ENCODE data around the gene MORN3. TPM values are rescaled to one million over a fixed set of nuclear protein-coding genes. Genes with fewer than 3 reads are reported as not detected.
"Not testable (repeated sequence)": the region's sequence is repeated elsewhere in the genome, so short reads cannot be mapped to it uniquely, and the experiment has no call there.

Gene MORN3
- total RNA-seq, 6 donors from 2014 or later: 0.69 to 5.6 (median 1.2) TPM

DNA sequence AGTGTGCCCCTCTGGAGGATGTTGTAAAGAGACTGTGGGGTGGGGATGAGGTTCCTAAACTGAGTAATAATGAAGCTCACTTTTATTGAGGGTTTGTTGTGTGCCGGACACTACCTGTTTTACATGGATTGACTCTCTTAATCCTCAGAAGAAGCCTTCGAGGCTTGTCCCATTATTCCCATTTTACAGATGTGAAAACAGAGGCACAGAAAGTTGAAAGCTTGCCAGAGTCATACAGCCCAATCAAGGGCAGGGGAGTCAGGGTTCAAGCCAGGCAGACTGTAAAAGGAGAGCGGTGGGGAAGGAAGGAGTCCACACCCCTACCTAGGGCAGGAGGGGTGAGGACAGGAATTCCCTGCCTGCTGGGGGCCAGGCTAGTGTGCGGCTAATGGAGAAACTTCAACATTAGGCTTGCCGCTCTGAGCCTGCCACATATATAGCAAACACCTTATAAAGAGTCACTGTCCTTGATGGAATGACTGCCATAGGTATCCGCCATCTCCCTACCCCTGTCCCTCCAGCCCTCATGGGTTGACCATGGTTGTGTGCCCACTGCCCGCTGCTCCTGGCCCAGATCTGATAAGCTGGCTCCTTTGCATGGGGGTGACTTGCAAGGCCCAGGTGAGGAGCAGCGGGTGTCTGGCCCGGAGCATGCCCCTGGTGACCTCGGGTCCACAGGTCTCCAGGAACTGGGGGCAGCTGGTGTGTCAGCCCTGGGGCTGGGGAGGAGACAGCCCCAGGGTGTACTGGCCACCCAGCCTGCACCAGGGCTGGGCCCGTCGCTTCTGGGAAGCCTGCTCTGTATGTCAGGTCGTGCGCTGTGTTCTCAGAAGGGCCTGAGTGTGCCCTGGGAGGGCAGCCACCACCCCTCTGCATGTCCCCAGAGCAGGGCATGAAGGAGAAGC lies 30.9 kb downstream of the MORN3 start:
- Histone ChIP-seq H3K4me1 (peaks cover 10 to 19% (median 13%) of the 10 kb centered on the region in 4 donors), H3K9me3 (no peaks in the 10 kb centered on the region), H3K27me3 (no peaks in the 10 kb centered on the region), H3K4me3 (no peak overlapping the region), H3K27ac (peak overlapping the region in 3 of 4 donors; percentile 78 to 82 (median 79)), H3K36me3 (peaks cover 7 to 19% (median 11%) of the 10 kb centered on the region in 4 donors)
- ATAC-seq (ENCODE audit: low FRiP score in 2 of 2) (peak in 1 of 2 donors; percentile 47), DNase-seq (no peak)
- 96 to 97% methylated on average over 9 to 11 of the region's 14 CpGs for WGBS, 2 donors
- no peak for TF ChIP-seq POLR2AphosphoS5 (IDR thresholded peaks at IDR 0.05)
- TF ChIP-seq POLR2A (IDR thresholded peaks at IDR 0.05): no peak
- TF ChIP-seq EP300 (IDR thresholded peaks at IDR 0.05): no peak
- TF ChIP-seq, protein P1, sequence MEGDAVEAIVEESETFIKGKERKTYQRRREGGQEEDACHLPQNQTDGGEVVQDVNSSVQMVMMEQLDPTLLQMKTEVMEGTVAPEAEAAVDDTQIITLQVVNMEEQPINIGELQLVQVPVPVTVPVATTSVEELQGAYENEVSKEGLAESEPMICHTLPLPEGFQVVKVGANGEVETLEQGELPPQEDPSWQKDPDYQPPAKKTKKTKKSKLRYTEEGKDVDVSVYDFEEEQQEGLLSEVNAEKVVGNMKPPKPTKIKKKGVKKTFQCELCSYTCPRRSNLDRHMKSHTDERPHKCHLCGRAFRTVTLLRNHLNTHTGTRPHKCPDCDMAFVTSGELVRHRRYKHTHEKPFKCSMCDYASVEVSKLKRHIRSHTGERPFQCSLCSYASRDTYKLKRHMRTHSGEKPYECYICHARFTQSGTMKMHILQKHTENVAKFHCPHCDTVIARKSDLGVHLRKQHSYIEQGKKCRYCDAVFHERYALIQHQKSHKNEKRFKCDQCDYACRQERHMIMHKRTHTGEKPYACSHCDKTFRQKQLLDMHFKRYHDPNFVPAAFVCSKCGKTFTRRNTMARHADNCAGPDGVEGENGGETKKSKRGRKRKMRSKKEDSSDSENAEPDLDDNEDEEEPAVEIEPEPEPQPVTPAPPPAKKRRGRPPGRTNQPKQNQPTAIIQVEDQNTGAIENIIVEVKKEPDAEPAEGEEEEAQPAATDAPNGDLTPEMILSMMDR (IDR thresholded peaks at IDR 0.05): no peak

DNA sequence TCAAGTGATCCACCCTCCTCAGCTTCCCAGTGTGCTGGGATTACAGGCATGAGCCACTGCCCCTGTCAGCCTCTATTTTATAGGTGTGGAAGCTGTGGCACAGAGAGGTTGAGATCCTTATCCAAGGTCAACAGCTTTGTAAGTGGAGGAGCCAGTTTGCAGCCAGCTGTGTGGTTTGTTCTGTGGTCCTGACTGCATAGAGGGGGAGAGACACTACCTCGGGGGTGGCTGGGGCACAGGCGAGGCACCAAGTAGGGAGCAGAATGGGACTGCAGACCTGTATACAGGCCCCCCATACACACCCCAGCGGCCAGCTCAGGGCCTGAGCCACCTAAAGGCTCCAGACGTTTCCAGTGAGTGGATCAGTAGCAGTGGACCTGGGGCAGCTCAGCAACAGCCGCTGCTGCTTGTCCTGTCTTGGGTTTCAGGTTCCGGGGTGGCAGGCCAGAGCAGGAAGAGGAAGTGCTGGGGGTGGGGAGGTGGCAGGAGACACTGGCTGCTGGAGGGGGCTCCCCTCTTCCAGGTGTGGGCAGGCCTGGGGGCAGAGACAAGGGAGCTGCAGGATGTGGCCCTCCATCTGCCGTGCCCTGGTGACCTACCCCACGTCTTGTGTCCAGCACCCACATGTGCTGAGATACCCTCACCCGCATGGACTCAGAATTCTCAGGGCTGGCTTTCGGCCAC lies 32.1 kb downstream of the MORN3 start:
- H3K27ac ChIP-seq: peak overlapping the region; percentile 33 to 82 (median 78)
- peaks cover 7 to 15% (median 11%) of the 10 kb centered on the region in 4 donors for H3K36me3 ChIP-seq
- no peaks in the 10 kb centered on the region for H3K9me3 ChIP-seq
- no peaks in the 10 kb centered on the region for H3K27me3 ChIP-seq
- H3K4me1 ChIP-seq: peaks cover 20 to 31% (median 24%) of the 10 kb centered on the region in 4 donors
- ATAC-seq (ENCODE audit: low FRiP score in 2 of 2) (peak; percentile 52 to 54), DNase-seq (peak in 1 of 2 donors; percentile 74)
- TF ChIP-seq POLR2AphosphoS5 (IDR thresholded peaks at IDR 0.05) (no peak), POLR2A (IDR thresholded peaks at IDR 0.05) (no peak), EP300 (IDR thresholded peaks at IDR 0.05) (no peak)
- TF ChIP-seq, protein P1 (IDR thresholded peaks at IDR 0.05): no peak
- no peak overlapping the region for H3K4me3 ChIP-seq
- 47 to 70% methylated on average over 2 to 10 of the region's 10 CpGs for WGBS, 2 donors

DNA sequence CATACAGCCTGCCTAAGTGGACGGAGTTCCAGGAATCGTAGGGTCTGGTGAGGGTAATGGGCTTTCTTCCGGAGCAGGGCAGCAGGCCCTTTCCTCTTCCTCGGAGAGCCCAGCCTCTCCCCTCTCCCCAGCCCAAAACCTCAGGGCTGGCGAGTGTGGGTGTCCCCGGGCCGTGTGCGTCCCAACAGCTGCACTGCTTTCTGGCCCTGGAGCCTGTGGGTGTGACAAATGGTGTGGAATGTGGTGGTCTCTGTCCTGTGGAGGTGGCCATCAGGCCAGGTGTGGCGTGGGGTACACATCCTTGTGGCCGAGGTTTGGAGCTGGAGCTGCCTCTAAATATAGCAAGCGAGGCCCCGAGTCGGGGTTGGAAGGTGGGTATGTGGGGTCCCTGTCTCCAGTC lies 34.6 kb downstream of the MORN3 start:
- 80 to 85% methylated on average over 13 of the region's 13 CpGs for WGBS, 2 donors
- Histone ChIP-seq H3K27ac (no peak overlapping the region), H3K4me3 (no peak overlapping the region), H3K27me3 (no peaks in the 10 kb centered on the region), H3K9me3 (no peaks in the 10 kb centered on the region), H3K4me1 (peaks cover 41 to 56% (median 44%) of the 10 kb centered on the region in 4 donors), H3K36me3 (no peaks in the 10 kb centered on the region)
- ATAC-seq (ENCODE audit: low FRiP score in 2 of 2) (no peak), DNase-seq (no peak)
- TF ChIP-seq EP300 (IDR thresholded peaks at IDR 0.05): no peak
- no peak for TF ChIP-seq POLR2AphosphoS5 (IDR thresholded peaks at IDR 0.05)
- TF ChIP-seq, protein P1 (IDR thresholded peaks at IDR 0.05): no peak
- TF ChIP-seq POLR2A (IDR thresholded peaks at IDR 0.05): no peak

DNA sequence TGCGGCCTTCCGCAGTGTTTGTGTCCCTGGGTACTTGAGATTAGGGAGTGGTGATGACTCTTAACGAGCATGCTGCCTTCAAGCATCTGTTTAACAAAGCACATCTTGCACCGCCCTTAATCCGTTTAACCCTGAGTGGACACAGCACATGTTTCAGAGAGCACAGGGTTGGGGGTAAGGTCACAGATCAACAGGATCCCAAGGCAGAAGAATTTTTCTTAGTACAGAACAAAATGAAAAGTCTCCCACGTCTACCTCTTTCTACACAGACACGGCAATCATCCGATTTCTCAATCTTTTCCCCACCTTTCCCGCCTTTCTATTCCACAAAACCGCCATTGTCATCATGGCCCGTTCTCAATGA lies 35.6 kb downstream of the MORN3 start:
- WGBS, 2 donors: 68 to 86% methylated on average over 6 to 8 of the region's 11 CpGs
- not testable (repeated sequence) for ATAC-seq (ENCODE audit: low FRiP score in 2 of 2); H3K27ac ChIP-seq; H3K4me3 ChIP-seq; H3K36me3 ChIP-seq; H3K9me3 ChIP-seq; DNase-seq; H3K27me3 ChIP-seq
- peaks cover 52 to 64% (median 53%) of the 10 kb centered on the region in 4 donors for H3K4me1 ChIP-seq

Data from upper lobe of left lung (tissue), 6 donors.